Ovary (tissue), 9 donors: Measurements from ENCODE around the gene RAB27B. TPM values are rescaled to one million over a fixed set of nuclear protein-coding genes. Genes with fewer than 3 reads are reported as not detected.
A peak's percentile ranks its signal among the peaks of the same experiment; 100 is the strongest.

ENCODE experiments used
- DNase-seq, 5 donors: peaks; one replicate each; pipeline ENCODE4 v3.0.0-alpha.2; 2019 to 2020
- H3K27ac ChIP-seq, 2 donors: fragments of 200-600 bp; one replicate each; pipeline versions ENCODE4 v1.5.1 to v1.8.0; 2019 to 2022
- H3K27me3 ChIP-seq: fragments of 200-600 bp; one replicate; pipeline ENCODE4 v1.8.0; 2022
- H3K36me3 ChIP-seq: fragments of 200-600 bp; sonication (generic); one replicate; pipeline ENCODE4 v1.5.1; 2019
- H3K4me1 ChIP-seq: one replicate; pipeline ENCODE4 v1.8.1; 2013; ENCODE audit warnings: mild to moderate bottlenecking, moderate library complexity; ENCODE audit not compliant: insufficient read depth
- H3K4me3 ChIP-seq: fragments of 200-600 bp; sonication (generic); one replicate; pipeline ENCODE4 v1.5.1; 2017
- H3K9me3 ChIP-seq, 2 donors: fragments of 200-600 bp in 1 of 2; sonication (generic) in 1 of 2; one replicate each; pipeline versions ENCODE4 v1.5.1 to v1.8.1; 2013 to 2019; ENCODE audit warnings: mild to moderate bottlenecking in 1 of 2, moderate library complexity in 1 of 2
- CTCF ChIP-seq, 3 donors: fragments of 450-650 bp in 2 of 3; fragments of 200-600 bp in 1 of 3; IDR thresholded peaks; one replicate each; pipeline versions ENCODE4 v1.5.1 to v1.8.0; 2016 to 2022; ENCODE audit warnings: antibody characterized with exemption in 3 of 3, mild to moderate bottlenecking in 1 of 3
- EP300 ChIP-seq: sonication (generic); formaldehyde crosslinking; IDR thresholded peaks from one replicate; pipeline ENCODE4 v1.6.1; 2017; ENCODE audit warnings: antibody characterized with exemption
- POLR2A ChIP-seq: fragments of 450-650 bp; IDR thresholded peaks from one replicate; pipeline ENCODE4 v1.6.1; 2017; ENCODE audit warnings: antibody characterized with exemption, mild to moderate bottlenecking, moderate library complexity
- WGBS, 3 donors: extraction: QIAGEN DNeasy Blood & Tissue Kit in 1 of 3; methylation state at CpG; one replicate each; pipeline versions ENCODE4 v1.1.5 to v1.1.7; 2013 to 2017; 5-methylcytosine and 5-hydroxymethylcytosine counted together
- intact Hi-C, 4 donors: fragments of 100-400 bp; cut with DNase I; formaldehyde crosslinking; loops; one replicate each; pipeline versions ENCODE4 v1.11.0 to v1.15.1; 2022 to 2023
- polyA plus RNA-seq, 2 donors: library from polyadenylated mRNA; stranded (reverse); fragments of 200-250 nt in 1 of 2; fragments of 350-450 nt in 1 of 2; fragmentation: Illumina TruSeq in 1 of 2; extraction: RNeasy Lipid Tissue Mini Kit (QIAGEN cat#74804) in 1 of 2; gene quantifications; one replicate each; pipeline ENCODE4 v1.2.3, GENCODE V29; 2013 to 2014
- total RNA-seq, 7 donors: library from RNA; depleted of rRNA in 2 of 7; stranded (reverse); fragments of >200 nt in 2 of 7; fragmentation: NEBNext Ultra II Directional in 3 of 7; extraction: Animal tissue kit (Norgen Biotek cat#: 25700) in 3 of 7; gene quantifications; one replicate each; pipeline versions ENCODE4 v1.1.0 to v1.2.4, GENCODE V29; 2016 to 2023
- donor health status: DM: no; HTN: no; CAD: no; lungs with moderate emphysema.
- donor health status: DM: no; HTN: no; CAD: no.
- donor health status: Bipolar disorder and iron deficiency.
- donor health status: DM: yes; HTN: yes; CAD: no.
- donor health status: DM: no; HTN: no; CAD: no.
- donor health status: DM: yes; HTN: yes; CAD: no.

The RAB27B gene
- total and polyA plus RNA-seq, 9 donors, result 0.05 to 3.9 (median 0.12) TPM

GRCh38 chr18:54822872-54823845 lies 5.1 kb upstream of the RAB27B start:
- no peaks in the 10 kb centered on the region for H3K27me3 ChIP-seq
- H3K4me3 ChIP-seq, result no peak overlapping the region
- H3K27ac ChIP-seq, result no peak overlapping the region
- H3K4me1 ChIP-seq, result peaks cover under 1% of the 10 kb centered on the region
- WGBS, 3 donors, result 73 to 85% (median 77%) methylated on average over 6 of the region's 6 CpGs
- no peaks in the 10 kb centered on the region for H3K9me3 ChIP-seq
- intact Hi-C loops, result no loop called here
- TF ChIP-seq POLR2A (no peak), CTCF (IDR thresholded peaks at IDR 0.05) (no peak), EP300 (no peak)
- DNase-seq, result no peak
- H3K36me3 ChIP-seq, result no peaks in the 10 kb centered on the region

- TF ChIP-seq EP300 (no peak), POLR2A (no peak), CTCF (IDR thresholded peaks at IDR 0.05) (no peak)
- Histone ChIP-seq H3K9me3 (no peaks in the 10 kb centered on the region), H3K4me1 (peaks cover 5% of the 10 kb centered on the region), H3K27ac (no peak overlapping the region), H3K4me3 (no peak overlapping the region), H3K27me3 (no peaks in the 10 kb centered on the region), H3K36me3 (no peaks in the 10 kb centered on the region)
- intact Hi-C loops, result no loop called here
- DNase-seq, result no peak
- WGBS, 3 donors, result 96 to 100% (median 100%) methylated on average over 1 of the region's 1 CpG
These were observed 3.5 kb upstream of the RAB27B start for GRCh38 chr18:54824761-54825160.

GRCh38 chr18:54825601-54826344 lies 2.5 kb upstream of the RAB27B start:
- 84 to 96% (median 92%) methylated on average over 2 of the region's 2 CpGs for whole genome bisulfite sequencing, 3 donors
- no peaks in the 10 kb centered on the region for H3K27me3 ChIP-seq
- no peaks in the 10 kb centered on the region for H3K9me3 ChIP-seq
- no peak for TF ChIP-seq EP300
- TF ChIP-seq POLR2A, result no peak
- TF ChIP-seq CTCF (IDR thresholded peaks at IDR 0.05), result no peak
- no peak overlapping the region for H3K27ac ChIP-seq
- no peak overlapping the region for H3K4me3 ChIP-seq
- H3K4me1 ChIP-seq, result peaks cover 5% of the 10 kb centered on the region
- DNase-seq, result no peak
- H3K36me3 ChIP-seq, result no peaks in the 10 kb centered on the region
- intact Hi-C loops, result no loop called here

- 16 to 23% (median 16%) methylated on average over 2 of the region's 2 CpGs for WGBS, 3 donors
- DNase-seq, result no peak
- H3K27ac ChIP-seq, result no peak overlapping the region
- peaks cover 5% of the 10 kb centered on the region for H3K4me1 ChIP-seq
- intact Hi-C loops, result no loop called here
- H3K4me3 ChIP-seq, result peak overlapping the region; percentile 46
- no peaks in the 10 kb centered on the region for H3K36me3 ChIP-seq
- no peak for TF ChIP-seq CTCF (IDR thresholded peaks at IDR 0.05)
- TF ChIP-seq POLR2A, result no peak
- TF ChIP-seq EP300, result no peak
- no peaks in the 10 kb centered on the region for H3K9me3 ChIP-seq
- H3K27me3 ChIP-seq, result no peaks in the 10 kb centered on the region
These were observed 709 bp downstream of the RAB27B start for GRCh38 chr18:54828986-54829385.
